GM18951 (cell line): ENCODE data around the gene IMMP2L.
"Not testable (repeated sequence)": the region's sequence is repeated elsewhere in the genome, so short reads cannot be mapped to it uniquely, and the experiment has no call there.

Experiments
- POLR2A ChIP-seq: IDR thresholded peaks from 4 replicates; pipeline ENCODE4 v1.6.1; 2011; ENCODE audit warnings: mild to moderate bottlenecking; ENCODE audit not compliant: insufficient read length, insufficient read depth; ENCODE audit errors: extremely low read depth
- in situ Hi-C: fragments of 300-500 bp; cut with MboI; formaldehyde crosslinking; loops from one replicate; pipeline ENCODE4 v1.12.0; 2022; ENCODE audit warnings: low sequenced_read_pairs, mixed read lengths, inconsistent platforms; ENCODE audit not compliant: unreplicated experiment

Gene IMMP2L

DNA sequence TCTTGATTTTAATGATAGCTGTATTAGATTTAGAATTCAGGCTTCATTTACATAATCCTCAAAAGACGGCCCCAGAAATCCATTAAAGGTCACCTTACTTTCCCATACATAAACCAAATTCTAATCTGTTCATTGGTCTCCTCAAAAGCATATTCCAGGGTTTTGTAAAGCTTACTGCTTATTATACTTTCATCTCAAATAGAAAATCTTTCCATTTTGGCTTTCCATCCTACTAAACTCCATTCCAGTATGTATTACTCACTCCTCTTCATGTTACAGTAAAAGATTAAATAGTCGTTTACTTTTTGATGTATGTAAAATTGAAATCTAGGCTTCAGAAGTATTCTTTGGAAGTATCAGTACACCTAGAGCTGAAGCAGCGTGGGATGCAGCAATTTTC is 614.9 kb downstream of the IMMP2L start:
- TF ChIP-seq POLR2A: no peak
- in situ Hi-C loops: no loop called here

DNA sequence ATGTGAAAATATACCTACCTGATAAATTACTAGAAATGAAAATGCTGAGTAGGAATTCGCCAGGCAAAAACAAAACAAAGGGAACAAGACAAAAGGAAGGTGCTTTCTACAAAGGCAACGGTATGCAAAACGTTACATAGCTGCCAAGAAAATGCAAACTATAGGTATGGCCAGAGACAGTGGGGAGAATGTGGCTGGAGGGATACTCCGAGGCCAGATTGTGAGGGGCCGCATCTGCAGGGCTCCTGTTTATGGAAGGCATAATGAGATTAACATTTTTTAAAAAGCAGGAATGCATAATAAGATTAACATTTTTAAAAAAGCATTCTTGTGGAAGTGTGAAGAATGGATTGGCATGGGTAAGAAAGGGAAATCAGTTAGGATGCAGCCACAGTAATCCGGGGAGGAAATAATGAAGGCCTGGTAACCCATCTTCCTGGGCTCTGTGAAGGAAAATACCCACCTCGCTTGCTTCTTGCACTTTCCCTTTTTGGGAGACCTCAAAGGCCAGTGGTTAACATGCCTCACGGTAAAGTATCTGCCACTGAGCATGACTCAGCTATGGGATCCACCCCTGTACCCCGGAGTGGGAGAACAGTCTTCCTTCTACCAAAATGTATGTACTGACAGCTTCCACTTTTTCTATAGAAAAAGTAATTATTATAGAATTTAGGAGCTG is 617.2 kb downstream of the IMMP2L start:
- in situ Hi-C loops: no loop called here
- TF ChIP-seq POLR2A: no peak

DNA sequence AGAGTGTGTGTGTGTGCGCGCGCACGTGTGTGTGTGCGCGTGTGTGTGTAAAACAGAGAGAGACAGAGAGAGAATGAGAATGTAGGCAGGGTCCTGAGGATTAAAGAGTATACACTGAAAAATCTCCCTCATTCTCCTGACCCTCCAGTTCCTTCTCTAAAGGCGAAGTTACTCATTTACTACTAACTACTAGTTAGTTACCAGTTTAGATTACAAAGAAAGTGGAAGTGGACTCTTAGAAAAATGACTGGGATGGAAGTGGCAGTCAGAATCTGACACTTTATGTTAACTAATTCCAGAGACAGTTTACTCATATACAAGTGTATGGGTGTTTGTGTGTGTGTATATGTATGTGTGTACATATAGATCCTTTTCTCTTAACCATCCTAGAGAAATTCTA is 617.8 kb downstream of the IMMP2L start:
- in situ Hi-C loops: no loop called here
- TF ChIP-seq POLR2A: no peak

DNA sequence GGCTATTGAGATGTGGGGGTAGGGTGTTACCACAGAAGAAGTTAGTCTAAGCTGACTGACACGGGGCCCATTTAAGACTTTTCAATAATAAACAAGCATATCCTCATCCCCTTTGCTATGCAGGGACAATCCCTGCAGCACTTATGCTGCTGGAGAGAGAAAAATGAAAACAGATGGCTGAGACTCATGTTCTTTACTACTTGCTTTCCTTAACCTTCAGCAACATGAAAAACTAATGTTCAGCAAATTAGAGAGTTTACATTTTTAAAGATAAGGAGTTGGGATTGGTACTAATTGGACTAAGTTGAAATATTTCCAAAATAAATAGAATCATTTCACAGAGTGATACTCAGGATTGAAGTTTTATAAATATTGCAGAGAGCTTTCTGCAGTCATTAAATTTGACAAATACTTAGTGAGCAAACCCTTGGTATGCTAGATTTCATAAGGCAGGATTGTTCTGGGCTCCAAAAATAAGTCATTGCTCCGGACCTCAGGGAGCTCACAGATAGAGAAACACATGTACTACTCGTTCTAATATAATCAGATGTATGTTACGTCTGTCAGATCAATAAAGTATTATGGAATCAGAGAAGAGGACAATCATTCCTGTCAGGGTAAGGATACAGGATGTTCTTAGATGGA is 618.5 kb downstream of the IMMP2L start:
- in situ Hi-C loops: no loop called here
- no peak for TF ChIP-seq POLR2A

DNA sequence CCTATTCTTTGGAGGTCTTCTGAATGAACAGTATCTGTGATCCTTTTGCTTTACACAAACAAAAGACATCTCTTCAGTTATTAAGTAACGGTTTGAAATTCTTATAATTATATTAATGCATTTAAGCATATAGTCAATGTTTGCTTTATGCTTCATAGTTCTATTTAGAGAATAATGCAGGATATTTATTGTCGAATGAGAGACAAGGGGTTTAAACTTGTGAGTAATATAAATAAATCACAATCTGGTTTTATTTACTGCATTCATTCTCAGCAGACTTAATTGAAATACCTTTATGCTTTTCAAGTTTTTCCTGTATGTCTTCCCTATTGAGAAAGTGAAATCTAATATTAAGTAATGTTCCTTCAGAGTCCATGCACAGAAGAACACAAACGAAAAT is 620.9 kb downstream of the IMMP2L start:
- in situ Hi-C loops: no loop called here
- TF ChIP-seq POLR2A: no peak

DNA sequence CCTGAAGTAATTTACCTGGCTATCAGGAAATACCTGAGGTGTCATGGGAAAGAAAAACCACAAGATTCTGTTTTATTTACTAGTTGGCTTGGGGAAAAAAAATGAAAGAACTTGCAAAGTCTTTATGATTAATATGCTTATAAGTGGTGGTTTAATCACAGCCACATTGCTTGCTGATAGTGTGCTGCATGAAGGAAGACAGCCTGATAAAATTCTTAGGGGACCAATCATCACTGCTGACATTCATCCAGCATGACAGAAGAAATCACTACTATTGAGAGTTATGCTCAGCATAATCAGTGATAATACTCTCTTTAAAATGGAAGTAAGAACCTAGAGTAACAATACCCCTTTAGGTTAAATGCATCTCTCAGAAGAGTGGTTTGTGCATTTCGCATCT is 621.5 kb downstream of the IMMP2L start:
- TF ChIP-seq POLR2A: no peak
- in situ Hi-C loops: no loop called here

DNA sequence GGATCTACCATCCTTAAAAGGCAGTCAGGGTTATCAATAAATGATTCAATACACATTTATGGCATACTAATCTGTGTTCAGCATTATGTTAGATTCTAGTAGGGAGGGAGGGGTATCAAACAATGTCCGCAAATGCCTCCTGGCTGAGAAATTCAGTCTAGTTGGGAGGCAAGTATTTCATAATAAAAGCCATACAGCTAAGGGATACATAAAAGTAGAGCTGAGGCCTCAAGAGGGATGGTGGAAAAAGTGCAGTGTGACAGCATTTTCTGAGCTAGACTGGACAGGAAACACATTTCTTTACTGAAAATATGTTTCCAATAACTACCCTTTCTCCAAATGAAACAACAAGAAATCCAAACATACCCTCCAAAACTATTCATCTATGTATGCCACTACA is 624.1 kb downstream of the IMMP2L start:
- no peak for TF ChIP-seq POLR2A
- in situ Hi-C loops: no loop called here

DNA sequence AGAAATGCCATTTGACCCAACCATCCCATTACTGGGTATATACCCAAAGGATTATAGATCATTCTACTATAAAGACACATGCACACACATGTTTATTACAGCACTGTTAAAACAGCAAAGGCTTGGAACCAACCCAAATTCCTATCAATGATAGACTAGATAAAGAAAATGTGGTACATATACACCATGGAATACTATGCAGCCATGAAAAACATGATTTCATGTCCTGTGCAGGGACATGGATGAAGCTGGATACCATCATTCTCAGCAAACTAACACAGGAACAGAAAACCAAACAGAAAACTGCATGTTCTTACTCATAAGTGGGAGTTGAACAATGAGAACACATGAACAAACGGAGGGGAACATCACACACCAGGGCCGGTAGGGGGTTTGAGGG is 625.6 kb downstream of the IMMP2L start:
- in situ Hi-C loops: not testable (repeated sequence)

DNA sequence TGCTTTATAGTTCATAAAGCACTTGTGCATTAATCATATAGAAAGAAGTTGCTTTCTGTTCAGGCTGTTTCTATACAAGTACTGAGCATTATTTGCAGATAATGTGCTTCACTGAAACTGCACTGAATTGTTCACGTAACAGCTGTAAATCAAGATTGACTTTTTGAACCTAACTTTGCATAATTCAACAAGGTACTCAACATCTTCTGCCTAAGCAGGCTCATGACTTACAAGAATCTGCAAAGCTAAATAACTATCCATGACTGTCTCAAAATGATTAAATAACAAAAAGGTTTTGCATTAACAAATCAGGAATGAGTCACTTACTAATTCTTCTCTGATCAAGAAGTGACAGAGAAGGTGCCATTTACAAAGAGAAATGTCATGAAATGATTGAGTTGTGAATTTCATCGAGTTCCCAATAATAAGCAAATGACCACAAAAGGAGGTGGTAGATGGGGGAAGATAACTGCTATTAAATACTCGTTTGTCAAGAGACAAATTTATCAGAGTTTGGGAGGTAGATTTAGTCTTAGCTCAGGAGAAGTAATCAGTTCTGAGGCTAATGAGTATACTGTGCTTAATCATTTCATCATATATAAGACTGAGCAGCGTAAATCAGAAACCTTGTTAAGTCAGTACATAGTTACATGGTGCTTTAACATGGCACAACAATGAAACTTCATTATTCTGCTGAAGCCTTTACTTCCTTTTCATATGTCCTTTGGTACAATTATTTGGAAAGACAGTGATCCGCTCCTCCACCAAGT is 632.6 kb downstream of the IMMP2L start:
- TF ChIP-seq POLR2A: no peak
- in situ Hi-C loops: no loop called here

DNA sequence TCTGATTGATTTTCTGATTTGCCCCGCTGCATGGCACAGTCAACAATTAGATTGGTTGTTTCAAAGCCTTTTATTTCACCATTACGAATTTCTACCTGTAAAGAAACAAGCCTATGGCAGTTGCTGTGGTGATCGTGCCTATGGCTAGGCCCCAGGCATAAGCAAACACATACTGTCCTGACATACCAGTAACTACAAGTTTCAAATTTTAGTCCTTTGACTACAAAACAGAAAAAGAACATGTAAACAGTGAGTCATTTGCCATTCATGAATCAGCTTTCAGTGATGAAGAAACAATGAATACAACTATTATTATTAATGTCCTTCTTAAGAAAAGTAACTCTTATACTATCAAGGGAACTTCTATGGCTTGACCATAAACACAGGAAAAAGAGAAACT is 639.4 kb downstream of the IMMP2L start:
- in situ Hi-C loops: no loop called here
- no peak for TF ChIP-seq POLR2A

DNA sequence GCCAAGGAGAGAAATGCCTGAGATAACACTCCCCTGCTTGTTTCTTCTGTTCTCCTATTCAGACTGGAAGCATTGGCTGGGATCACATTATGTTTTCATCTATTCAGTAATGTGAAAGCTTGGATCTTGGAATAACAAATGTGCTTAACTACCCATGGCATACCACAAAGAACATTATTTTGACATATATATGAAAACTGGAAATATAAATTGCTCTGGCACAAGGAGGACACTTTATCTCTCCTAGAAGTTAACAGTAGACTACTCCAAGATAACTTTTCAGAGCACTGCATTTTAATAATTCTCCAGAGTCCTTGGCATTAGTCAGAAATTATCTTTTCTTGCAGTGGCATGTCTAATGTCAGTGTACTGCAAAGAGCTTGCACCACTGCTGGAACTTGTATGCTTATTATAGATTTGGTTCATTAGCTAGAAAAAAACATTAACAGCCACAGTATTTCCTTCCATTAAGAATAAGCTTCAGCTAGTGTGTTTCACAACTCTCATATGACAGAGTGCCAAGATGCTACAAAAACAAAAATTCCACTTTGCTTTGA is 640.6 kb downstream of the IMMP2L start:
- in situ Hi-C loops: no loop called here
- TF ChIP-seq POLR2A: no peak

DNA sequence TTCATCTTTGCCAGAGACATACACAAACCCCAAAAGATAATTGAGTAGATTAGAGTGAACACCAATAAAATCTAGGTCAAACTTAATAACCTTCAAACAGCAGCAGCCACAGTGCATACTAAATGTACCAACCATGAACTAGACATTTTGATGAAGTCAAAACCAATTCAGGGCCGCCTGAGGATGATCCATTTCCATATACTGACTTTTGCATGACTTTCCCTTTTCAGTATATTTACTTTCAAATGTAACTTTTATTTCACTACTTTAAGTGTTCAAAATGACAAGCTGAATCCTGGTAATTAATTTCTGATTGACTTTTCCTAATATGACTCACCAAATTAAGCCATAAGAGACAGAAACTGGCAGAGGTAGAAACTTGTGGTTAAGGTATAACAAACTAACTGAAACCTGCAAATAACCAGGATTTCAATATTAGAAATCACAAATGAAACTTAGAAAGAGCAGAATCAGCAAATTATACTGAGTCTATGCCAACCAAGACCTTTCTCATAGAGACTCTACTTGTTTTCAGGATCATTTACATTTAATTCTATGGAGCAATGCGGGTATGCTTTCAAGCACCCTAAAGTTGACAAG is 643.2 kb downstream of the IMMP2L start:
- in situ Hi-C loops: no loop called here
- no peak for TF ChIP-seq POLR2A

DNA sequence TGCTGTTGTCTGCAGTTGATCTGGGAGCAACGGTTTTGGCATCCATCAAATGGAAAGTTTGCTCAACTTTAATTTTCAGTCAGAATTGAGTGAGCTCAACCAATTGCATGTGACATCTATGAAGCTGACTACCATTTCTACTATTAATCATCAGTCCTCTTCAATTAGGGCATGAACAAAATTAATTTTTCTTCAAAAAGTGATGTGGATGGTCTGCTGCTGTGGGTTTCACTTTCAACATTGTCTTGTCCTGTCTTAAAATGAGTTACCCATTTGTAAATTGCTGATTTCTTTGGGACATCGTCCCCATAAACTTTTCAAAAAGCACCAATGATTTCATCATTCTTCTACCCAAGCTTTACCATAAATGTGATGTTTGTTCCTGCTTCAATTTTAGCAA is 648.0 kb downstream of the IMMP2L start:
- no peak for TF ChIP-seq POLR2A
- in situ Hi-C loops: no loop called here
